Measurements from ENCODE around the gene IGFBP7. TPM values are rescaled to one million over a fixed set of nuclear protein-coding genes. Genes with fewer than 3 reads are reported as not detected.

IGFBP7 gene
- total and polyA plus RNA-seq, 2 of the 8 experiments (the other 6 are each of a cell fraction or from before 2014, with no cell fraction given): 0.17 to 0.48 TPM

- TF ChIP-seq, protein P1, sequence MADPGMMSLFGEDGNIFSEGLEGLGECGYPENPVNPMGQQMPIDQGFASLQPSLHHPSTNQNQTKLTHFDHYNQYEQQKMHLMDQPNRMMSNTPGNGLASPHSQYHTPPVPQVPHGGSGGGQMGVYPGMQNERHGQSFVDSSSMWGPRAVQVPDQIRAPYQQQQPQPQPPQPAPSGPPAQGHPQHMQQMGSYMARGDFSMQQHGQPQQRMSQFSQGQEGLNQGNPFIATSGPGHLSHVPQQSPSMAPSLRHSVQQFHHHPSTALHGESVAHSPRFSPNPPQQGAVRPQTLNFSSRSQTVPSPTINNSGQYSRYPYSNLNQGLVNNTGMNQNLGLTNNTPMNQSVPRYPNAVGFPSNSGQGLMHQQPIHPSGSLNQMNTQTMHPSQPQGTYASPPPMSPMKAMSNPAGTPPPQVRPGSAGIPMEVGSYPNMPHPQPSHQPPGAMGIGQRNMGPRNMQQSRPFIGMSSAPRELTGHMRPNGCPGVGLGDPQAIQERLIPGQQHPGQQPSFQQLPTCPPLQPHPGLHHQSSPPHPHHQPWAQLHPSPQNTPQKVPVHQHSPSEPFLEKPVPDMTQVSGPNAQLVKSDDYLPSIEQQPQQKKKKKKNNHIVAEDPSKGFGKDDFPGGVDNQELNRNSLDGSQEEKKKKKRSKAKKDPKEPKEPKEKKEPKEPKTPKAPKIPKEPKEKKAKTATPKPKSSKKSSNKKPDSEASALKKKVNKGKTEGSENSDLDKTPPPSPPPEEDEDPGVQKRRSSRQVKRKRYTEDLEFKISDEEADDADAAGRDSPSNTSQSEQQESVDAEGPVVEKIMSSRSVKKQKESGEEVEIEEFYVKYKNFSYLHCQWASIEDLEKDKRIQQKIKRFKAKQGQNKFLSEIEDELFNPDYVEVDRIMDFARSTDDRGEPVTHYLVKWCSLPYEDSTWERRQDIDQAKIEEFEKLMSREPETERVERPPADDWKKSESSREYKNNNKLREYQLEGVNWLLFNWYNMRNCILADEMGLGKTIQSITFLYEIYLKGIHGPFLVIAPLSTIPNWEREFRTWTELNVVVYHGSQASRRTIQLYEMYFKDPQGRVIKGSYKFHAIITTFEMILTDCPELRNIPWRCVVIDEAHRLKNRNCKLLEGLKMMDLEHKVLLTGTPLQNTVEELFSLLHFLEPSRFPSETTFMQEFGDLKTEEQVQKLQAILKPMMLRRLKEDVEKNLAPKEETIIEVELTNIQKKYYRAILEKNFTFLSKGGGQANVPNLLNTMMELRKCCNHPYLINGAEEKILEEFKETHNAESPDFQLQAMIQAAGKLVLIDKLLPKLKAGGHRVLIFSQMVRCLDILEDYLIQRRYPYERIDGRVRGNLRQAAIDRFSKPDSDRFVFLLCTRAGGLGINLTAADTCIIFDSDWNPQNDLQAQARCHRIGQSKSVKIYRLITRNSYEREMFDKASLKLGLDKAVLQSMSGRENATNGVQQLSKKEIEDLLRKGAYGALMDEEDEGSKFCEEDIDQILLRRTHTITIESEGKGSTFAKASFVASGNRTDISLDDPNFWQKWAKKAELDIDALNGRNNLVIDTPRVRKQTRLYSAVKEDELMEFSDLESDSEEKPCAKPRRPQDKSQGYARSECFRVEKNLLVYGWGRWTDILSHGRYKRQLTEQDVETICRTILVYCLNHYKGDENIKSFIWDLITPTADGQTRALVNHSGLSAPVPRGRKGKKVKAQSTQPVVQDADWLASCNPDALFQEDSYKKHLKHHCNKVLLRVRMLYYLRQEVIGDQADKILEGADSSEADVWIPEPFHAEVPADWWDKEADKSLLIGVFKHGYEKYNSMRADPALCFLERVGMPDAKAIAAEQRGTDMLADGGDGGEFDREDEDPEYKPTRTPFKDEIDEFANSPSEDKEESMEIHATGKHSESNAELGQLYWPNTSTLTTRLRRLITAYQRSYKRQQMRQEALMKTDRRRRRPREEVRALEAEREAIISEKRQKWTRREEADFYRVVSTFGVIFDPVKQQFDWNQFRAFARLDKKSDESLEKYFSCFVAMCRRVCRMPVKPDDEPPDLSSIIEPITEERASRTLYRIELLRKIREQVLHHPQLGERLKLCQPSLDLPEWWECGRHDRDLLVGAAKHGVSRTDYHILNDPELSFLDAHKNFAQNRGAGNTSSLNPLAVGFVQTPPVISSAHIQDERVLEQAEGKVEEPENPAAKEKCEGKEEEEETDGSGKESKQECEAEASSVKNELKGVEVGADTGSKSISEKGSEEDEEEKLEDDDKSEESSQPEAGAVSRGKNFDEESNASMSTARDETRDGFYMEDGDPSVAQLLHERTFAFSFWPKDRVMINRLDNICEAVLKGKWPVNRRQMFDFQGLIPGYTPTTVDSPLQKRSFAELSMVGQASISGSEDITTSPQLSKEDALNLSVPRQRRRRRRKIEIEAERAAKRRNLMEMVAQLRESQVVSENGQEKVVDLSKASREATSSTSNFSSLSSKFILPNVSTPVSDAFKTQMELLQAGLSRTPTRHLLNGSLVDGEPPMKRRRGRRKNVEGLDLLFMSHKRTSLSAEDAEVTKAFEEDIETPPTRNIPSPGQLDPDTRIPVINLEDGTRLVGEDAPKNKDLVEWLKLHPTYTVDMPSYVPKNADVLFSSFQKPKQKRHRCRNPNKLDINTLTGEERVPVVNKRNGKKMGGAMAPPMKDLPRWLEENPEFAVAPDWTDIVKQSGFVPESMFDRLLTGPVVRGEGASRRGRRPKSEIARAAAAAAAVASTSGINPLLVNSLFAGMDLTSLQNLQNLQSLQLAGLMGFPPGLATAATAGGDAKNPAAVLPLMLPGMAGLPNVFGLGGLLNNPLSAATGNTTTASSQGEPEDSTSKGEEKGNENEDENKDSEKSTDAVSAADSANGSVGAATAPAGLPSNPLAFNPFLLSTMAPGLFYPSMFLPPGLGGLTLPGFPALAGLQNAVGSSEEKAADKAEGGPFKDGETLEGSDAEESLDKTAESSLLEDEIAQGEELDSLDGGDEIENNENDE (IDR thresholded peaks at IDR 0.05; ENCODE audit: insufficient replicate concordance, low read length): no peak
- TF ChIP-seq, protein P2, sequence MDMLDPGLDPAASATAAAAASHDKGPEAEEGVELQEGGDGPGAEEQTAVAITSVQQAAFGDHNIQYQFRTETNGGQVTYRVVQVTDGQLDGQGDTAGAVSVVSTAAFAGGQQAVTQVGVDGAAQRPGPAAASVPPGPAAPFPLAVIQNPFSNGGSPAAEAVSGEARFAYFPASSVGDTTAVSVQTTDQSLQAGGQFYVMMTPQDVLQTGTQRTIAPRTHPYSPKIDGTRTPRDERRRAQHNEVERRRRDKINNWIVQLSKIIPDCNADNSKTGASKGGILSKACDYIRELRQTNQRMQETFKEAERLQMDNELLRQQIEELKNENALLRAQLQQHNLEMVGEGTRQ (IDR thresholded peaks at IDR 0.05; ENCODE audit: low read length): no peak
- TF ChIP-seq SP2 (IDR thresholded peaks at IDR 0.05; ENCODE audit: low read length) (no peak), RNF2 (IDR thresholded peaks at IDR 0.05; ENCODE audit: borderline replicate concordance, low read depth, low read length, missing control alignments, poor library complexity, severe bottlenecking) (no peak), SP4 (IDR thresholded peaks at IDR 0.05; ENCODE audit: low read length) (no peak), SIN3A (conservative IDR thresholded peaks at IDR 0.05 in 1 of 2, IDR thresholded peaks at IDR 0.05 in 1 of 2; ENCODE audit: low read depth in 1 of 2, low read length in 2 of 2) (no peak), CREB1 (IDR thresholded peaks at IDR 0.05) (no peak), KDM1A (IDR thresholded peaks at IDR 0.05; ENCODE audit: borderline replicate concordance, low read length) (no peak), CEBPB (IDR thresholded peaks at IDR 0.05; ENCODE audit: low read depth, low read length) (no peak), POLR2AphosphoS5 (IDR thresholded peaks at IDR 0.05; ENCODE audit: low read depth, low read length) (no peak), SUZ12 (IDR thresholded peaks at IDR 0.05; ENCODE audit: low read length) (no peak)
These were observed 34.3 kb upstream of the IGFBP7 start (continued) for GRCh38 chr4:57144466-57144865.
